ENCODE measurements around the gene GRB14. TPM values are rescaled to one million over a fixed set of nuclear protein-coding genes. Genes with fewer than 3 reads are reported as not detected.

GRB14 gene
- total RNA-seq, 1 experiment from 2014 or later, result 14.9 TPM

DNA sequence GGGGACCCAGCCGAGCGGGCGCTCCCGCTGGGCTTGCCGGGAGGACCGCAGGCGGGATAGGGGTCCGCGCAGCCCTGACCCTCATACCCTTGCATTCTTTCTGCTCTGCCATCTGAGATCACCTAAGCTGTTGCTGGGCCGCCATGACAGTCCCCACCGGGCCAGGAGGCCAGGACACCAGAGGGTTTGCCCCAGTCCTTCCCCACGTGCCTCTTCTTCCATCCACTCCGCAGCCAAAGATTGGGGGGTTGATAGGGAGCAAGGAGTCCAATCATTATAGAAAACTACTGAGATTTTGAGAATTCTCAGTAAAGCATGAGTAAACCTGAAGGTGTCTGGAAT is 453 bp upstream of the GRB14 start (continued):
- TF ChIP-seq, protein P1, sequence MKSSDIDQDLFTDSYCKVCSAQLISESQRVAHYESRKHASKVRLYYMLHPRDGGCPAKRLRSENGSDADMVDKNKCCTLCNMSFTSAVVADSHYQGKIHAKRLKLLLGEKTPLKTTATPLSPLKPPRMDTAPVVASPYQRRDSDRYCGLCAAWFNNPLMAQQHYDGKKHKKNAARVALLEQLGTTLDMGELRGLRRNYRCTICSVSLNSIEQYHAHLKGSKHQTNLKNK (CRISPR knock-in tag; IDR thresholded peaks at IDR 0.05), result no peak

DNA sequence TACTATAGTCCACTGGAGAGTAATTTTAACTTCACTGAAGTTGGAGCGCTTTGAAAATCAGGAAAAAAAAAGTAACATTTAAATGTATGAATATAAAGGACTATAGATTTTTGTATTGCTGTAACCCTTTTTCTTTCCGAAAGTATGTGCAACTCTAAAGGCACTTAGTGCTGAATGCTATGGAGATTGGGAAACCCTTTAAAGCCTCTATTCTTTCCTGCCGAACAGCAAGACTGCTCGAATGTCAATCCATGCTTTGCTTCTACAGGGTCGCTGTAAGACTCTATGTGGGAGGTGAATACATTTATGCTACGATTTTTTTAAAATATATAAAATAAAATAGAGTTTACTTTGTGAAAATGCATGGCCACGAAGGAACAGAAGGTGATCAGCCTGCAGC is 825 bp downstream of the GRB14 start:
- no peak for DNase-seq (ENCODE audit: low spot score)
- Mint-ChIP-seq H3K9me3 (no peaks in the 10 kb centered on the region), H3K4me3 (peak overlapping the region; percentile 72), H3K27ac (no peak overlapping the region), H3K36me3 (peaks cover 6% of the 10 kb centered on the region; the same call in 1 of the 2 replicates), H3K27me3 (ENCODE audit: low read depth) (no peaks in the 10 kb centered on the region), H3K4me1 (peaks cover 49% of the 10 kb centered on the region)
- ChIA-PET CTCF (interaction anchor here (1.1 kb wide), 2 partner anchors 21 to 31 kb away, joined by 5 to 8 read pairs; no protein-coding TSS in a partner anchor), POLR2A (interaction anchor here (2.0 kb wide), 1 partner anchor 8 kb away, joined by 5 read pairs; no protein-coding TSS in a partner anchor)
- TF ChIP-seq ZNF138 (CRISPR knock-in tag; conservative IDR thresholded peaks at IDR 0.05), result no peak
- TF ChIP-seq, protein P2, sequence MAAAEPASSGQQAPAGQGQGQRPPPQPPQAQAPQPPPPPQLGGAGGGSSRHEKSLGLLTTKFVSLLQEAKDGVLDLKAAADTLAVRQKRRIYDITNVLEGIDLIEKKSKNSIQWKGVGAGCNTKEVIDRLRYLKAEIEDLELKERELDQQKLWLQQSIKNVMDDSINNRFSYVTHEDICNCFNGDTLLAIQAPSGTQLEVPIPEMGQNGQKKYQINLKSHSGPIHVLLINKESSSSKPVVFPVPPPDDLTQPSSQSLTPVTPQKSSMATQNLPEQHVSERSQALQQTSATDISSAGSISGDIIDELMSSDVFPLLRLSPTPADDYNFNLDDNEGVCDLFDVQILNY (CRISPR knock-in tag; IDR thresholded peaks at IDR 0.05), result no peak
- no peak for TF ChIP-seq GRHL2 (CRISPR knock-in tag; IDR thresholded peaks at IDR 0.05; ENCODE audit: insufficient replicate concordance, severe bottlenecking)
- TF ChIP-seq JAZF1 (CRISPR knock-in tag; IDR thresholded peaks at IDR 0.05), result no peak
- TF ChIP-seq, protein P3, sequence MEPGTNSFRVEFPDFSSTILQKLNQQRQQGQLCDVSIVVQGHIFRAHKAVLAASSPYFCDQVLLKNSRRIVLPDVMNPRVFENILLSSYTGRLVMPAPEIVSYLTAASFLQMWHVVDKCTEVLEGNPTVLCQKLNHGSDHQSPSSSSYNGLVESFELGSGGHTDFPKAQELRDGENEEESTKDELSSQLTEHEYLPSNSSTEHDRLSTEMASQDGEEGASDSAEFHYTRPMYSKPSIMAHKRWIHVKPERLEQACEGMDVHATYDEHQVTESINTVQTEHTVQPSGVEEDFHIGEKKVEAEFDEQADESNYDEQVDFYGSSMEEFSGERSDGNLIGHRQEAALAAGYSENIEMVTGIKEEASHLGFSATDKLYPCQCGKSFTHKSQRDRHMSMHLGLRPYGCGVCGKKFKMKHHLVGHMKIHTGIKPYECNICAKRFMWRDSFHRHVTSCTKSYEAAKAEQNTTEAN (CRISPR knock-in tag; IDR thresholded peaks at IDR 0.05), result no peak
- no peak for TF ChIP-seq ATF1 (CRISPR knock-in tag; IDR thresholded peaks at IDR 0.05)
- peak; percentile 1; the same call in 1 of the 2 replicates for ATAC-seq

- peaks cover 6% of the 10 kb centered on the region; the same call in 1 of the 2 replicates for H3K36me3 Mint-ChIP-seq
- POLR2A ChIA-PET, result no interaction called here
- ATAC-seq (no peak), DNase-seq (ENCODE audit: low spot score) (no peak)
- no peak overlapping the region for H3K27ac Mint-ChIP-seq
- no peaks in the 10 kb centered on the region for H3K27me3 Mint-ChIP-seq (ENCODE audit: low read depth)
- no peaks in the 10 kb centered on the region for H3K9me3 Mint-ChIP-seq
- CTCF ChIA-PET, result interaction anchor here (0.7 kb wide), 1 partner anchor 17 kb away, joined by 3 read pairs; no protein-coding TSS in a partner anchor
- H3K4me1 Mint-ChIP-seq, result peaks cover 22% of the 10 kb centered on the region
- no peak overlapping the region for H3K4me3 Mint-ChIP-seq
- TF ChIP-seq AR (CRISPR knock-in tag; IDR thresholded peaks at IDR 0.05) (no peak), GTF2I (CRISPR knock-in tag; conservative IDR thresholded peaks at IDR 0.05) (no peak), ZNF232 (CRISPR knock-in tag; IDR thresholded peaks at IDR 0.05) (no peak), ZNF121 (CRISPR knock-in tag; IDR thresholded peaks at IDR 0.05) (no peak), ZNF396 (CRISPR knock-in tag; IDR thresholded peaks at IDR 0.05; ENCODE audit: borderline replicate concordance) (no peak), ZNF281 (CRISPR knock-in tag; IDR thresholded peaks at IDR 0.05) (no peak), ZNF416 (CRISPR knock-in tag; IDR thresholded peaks at IDR 0.05) (no peak), NR2C2 (CRISPR knock-in tag; IDR thresholded peaks at IDR 0.05) (no peak), MYBL2 (CRISPR knock-in tag; IDR thresholded peaks at IDR 0.05) (no peak)
- TF ChIP-seq, protein P4, sequence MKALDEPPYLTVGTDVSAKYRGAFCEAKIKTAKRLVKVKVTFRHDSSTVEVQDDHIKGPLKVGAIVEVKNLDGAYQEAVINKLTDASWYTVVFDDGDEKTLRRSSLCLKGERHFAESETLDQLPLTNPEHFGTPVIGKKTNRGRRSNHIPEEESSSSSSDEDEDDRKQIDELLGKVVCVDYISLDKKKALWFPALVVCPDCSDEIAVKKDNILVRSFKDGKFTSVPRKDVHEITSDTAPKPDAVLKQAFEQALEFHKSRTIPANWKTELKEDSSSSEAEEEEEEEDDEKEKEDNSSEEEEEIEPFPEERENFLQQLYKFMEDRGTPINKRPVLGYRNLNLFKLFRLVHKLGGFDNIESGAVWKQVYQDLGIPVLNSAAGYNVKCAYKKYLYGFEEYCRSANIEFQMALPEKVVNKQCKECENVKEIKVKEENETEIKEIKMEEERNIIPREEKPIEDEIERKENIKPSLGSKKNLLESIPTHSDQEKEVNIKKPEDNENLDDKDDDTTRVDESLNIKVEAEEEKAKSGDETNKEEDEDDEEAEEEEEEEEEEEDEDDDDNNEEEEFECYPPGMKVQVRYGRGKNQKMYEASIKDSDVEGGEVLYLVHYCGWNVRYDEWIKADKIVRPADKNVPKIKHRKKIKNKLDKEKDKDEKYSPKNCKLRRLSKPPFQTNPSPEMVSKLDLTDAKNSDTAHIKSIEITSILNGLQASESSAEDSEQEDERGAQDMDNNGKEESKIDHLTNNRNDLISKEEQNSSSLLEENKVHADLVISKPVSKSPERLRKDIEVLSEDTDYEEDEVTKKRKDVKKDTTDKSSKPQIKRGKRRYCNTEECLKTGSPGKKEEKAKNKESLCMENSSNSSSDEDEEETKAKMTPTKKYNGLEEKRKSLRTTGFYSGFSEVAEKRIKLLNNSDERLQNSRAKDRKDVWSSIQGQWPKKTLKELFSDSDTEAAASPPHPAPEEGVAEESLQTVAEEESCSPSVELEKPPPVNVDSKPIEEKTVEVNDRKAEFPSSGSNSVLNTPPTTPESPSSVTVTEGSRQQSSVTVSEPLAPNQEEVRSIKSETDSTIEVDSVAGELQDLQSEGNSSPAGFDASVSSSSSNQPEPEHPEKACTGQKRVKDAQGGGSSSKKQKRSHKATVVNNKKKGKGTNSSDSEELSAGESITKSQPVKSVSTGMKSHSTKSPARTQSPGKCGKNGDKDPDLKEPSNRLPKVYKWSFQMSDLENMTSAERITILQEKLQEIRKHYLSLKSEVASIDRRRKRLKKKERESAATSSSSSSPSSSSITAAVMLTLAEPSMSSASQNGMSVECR (CRISPR knock-in tag; IDR thresholded peaks at IDR 0.05; ENCODE audit: borderline replicate concordance), result no peak
- TF ChIP-seq, protein P5, sequence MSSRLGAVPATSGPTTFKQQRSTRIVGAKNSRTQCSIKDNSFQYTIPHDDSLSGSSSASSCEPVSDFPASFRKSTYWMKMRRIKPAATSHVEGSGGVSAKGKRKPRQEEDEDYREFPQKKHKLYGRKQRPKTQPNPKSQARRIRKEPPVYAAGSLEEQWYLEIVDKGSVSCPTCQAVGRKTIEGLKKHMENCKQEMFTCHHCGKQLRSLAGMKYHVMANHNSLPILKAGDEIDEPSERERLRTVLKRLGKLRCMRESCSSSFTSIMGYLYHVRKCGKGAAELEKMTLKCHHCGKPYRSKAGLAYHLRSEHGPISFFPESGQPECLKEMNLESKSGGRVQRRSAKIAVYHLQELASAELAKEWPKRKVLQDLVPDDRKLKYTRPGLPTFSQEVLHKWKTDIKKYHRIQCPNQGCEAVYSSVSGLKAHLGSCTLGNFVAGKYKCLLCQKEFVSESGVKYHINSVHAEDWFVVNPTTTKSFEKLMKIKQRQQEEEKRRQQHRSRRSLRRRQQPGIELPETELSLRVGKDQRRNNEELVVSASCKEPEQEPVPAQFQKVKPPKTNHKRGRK (CRISPR knock-in tag; IDR thresholded peaks at IDR 0.05; ENCODE audit: borderline replicate concordance), result no peak
- TF ChIP-seq, protein P2 (CRISPR knock-in tag; IDR thresholded peaks at IDR 0.05), result no peak
These were observed 3.8 kb downstream of the GRB14 start for GRCh38 chr2:164617466-164617865.
